B cell (primary cell): ENCODE results near the gene ZEB1.

Experiments used
- EZH2 ChIP-seq: IDR thresholded peaks from 2 replicates; pipeline ENCODE4 v1.6.1; 2012; ENCODE audit warnings: borderline replicate concordance, low read depth, mild to moderate bottlenecking, moderate library complexity, low read length; ENCODE audit not compliant: insufficient read depth, poor library complexity, severe bottlenecking
- TF ChIP-seq, protein P1 (sequence below): fragments of 200-600 bp; IDR thresholded peaks from one replicate; pipeline ENCODE4 v1.8.0; 2022; ENCODE audit warnings: antibody characterized with exemption, mild to moderate bottlenecking

GRCh38 chr10:31350891-31351290 is 31.9 kb downstream of the ZEB1 start:
- TF ChIP-seq, protein P1, sequence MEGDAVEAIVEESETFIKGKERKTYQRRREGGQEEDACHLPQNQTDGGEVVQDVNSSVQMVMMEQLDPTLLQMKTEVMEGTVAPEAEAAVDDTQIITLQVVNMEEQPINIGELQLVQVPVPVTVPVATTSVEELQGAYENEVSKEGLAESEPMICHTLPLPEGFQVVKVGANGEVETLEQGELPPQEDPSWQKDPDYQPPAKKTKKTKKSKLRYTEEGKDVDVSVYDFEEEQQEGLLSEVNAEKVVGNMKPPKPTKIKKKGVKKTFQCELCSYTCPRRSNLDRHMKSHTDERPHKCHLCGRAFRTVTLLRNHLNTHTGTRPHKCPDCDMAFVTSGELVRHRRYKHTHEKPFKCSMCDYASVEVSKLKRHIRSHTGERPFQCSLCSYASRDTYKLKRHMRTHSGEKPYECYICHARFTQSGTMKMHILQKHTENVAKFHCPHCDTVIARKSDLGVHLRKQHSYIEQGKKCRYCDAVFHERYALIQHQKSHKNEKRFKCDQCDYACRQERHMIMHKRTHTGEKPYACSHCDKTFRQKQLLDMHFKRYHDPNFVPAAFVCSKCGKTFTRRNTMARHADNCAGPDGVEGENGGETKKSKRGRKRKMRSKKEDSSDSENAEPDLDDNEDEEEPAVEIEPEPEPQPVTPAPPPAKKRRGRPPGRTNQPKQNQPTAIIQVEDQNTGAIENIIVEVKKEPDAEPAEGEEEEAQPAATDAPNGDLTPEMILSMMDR, result no peak
- no peak for TF ChIP-seq EZH2
